ENCODE measurements around the gene ADCY2.

Gene ADCY2

GRCh38 chr5:7753596-7753995, 357.7 kb downstream of the ADCY2 start:
- no peak for DNase-seq

- no peak for DNase-seq
Observed at GRCh38 chr5:7754490-7754889, 358.6 kb downstream of the ADCY2 start.

- peak; percentile 37 to 50 for DNase-seq
Observed at GRCh38 chr5:7754997-7755596, 359.2 kb downstream of the ADCY2 start.

GRCh38 chr5:7755958-7756357, 360.0 kb downstream of the ADCY2 start:
- DNase-seq: no peak

- no peak for DNase-seq
Observed at GRCh38 chr5:7756453-7756852, 360.5 kb downstream of the ADCY2 start.

GRCh38 chr5:7759257-7759871, 363.4 kb downstream of the ADCY2 start:
- no peak for DNase-seq

- no peak for DNase-seq
Observed at GRCh38 chr5:7759951-7760580, 364.1 kb downstream of the ADCY2 start.

GRCh38 chr5:7762267-7762666, 366.3 kb downstream of the ADCY2 start:
- DNase-seq: no peak

- DNase-seq: no peak
Observed at GRCh38 chr5:7763621-7764072, 367.7 kb downstream of the ADCY2 start.

- no peak for DNase-seq
Observed at GRCh38 chr5:7764452-7764851, 368.5 kb downstream of the ADCY2 start.

- DNase-seq: no peak
Observed at GRCh38 chr5:7770436-7770835, 374.5 kb downstream of the ADCY2 start.

GRCh38 chr5:7772141-7772540, 376.2 kb downstream of the ADCY2 start:
- no peak for DNase-seq

- no peak for DNase-seq
Observed at GRCh38 chr5:7773178-7773577, 377.2 kb downstream of the ADCY2 start.

GRCh38 chr5:7776442-7776841, 380.5 kb downstream of the ADCY2 start:
- no peak for DNase-seq

GRCh38 chr5:7779019-7780005, 383.4 kb downstream of the ADCY2 start:
- DNase-seq: no peak

- no peak for DNase-seq
Observed at GRCh38 chr5:7781899-7782298, 386.0 kb downstream of the ADCY2 start.

GRCh38 chr5:7784683-7785380, 388.9 kb downstream of the ADCY2 start:
- no peak for DNase-seq

GRCh38 chr5:7787770-7788169, 391.8 kb downstream of the ADCY2 start:
- DNase-seq: no peak

- DNase-seq: no peak
Observed at GRCh38 chr5:7789567-7789966, 393.6 kb downstream of the ADCY2 start.

GRCh38 chr5:7793895-7794294, 398.0 kb downstream of the ADCY2 start:
- DNase-seq: no peak

- DNase-seq: no peak
Observed at GRCh38 chr5:7794311-7794710, 398.4 kb downstream of the ADCY2 start.

GRCh38 chr5:7794823-7795222, 398.9 kb downstream of the ADCY2 start:
- DNase-seq: no peak

- no peak for DNase-seq
Observed at GRCh38 chr5:7795306-7795705, 399.4 kb downstream of the ADCY2 start.
